H1 (cell line): Measurements from ENCODE around the gene ATG16L1. TPM values are rescaled to one million over a fixed set of nuclear protein-coding genes. Genes with fewer than 3 reads are reported as not detected.

ENCODE experiments used
- BRCA1 ChIP-seq: IDR thresholded peaks from 2 replicates; pipeline ENCODE4 v1.6.1; 2012; ENCODE audit warnings: low read depth, low read length, improper control_type of control experiment
- CBX5 ChIP-seq: fragments of 300-800, 300-1000 bp; sonication (generic); IDR thresholded peaks from 2 replicates; pipeline ENCODE4 v1.7.1; 2016; ENCODE audit warnings: antibody characterized with exemption, low read length, low read depth
- NRF1 ChIP-seq: IDR thresholded peaks from 2 replicates; pipeline ENCODE4 v1.6.1; 2011; ENCODE audit warnings: mild to moderate bottlenecking, low read depth, low read length, improper control_type of control experiment
- RBBP5 ChIP-seq: IDR thresholded peaks from 2 replicates; pipeline ENCODE4 v1.7.1; 2012; ENCODE audit warnings: low read depth, mild to moderate bottlenecking, inconsistent platforms, low read length, moderate library complexity, borderline replicate concordance
- TAF1 ChIP-seq: IDR thresholded peaks from 2 replicates; pipeline ENCODE4 v1.6.1; 2011; ENCODE audit warnings: mild to moderate bottlenecking, low read depth, low read length
- YY1 ChIP-seq: IDR thresholded peaks from 2 replicates; pipeline ENCODE4 v1.6.1; 2011; ENCODE audit warnings: low read depth, mild to moderate bottlenecking, low read length
- ZNF274 ChIP-seq: IDR thresholded peaks from 2 replicates; pipeline ENCODE4 v1.7.0; 2012; ENCODE audit warnings: low read length, borderline replicate concordance; ENCODE audit errors: extremely low read depth
- polyA plus RNA-seq, 7 experiments: library from polyadenylated mRNA; depleted of rRNA in 3 of 7; stranded (reverse) in 5 of 7; unstranded in 2 of 7; fragments of >200 nt in 5 of 7; fragments of 200-250 nt in 2 of 7; gene quantifications; 1 replicate in 5 of 7; 2 replicates in 1 of 7; 4 replicates in 1 of 7; pipeline versions ENCODE4 v1.2.1 to v1.2.3, GENCODE V29; 2011 to 2013; ENCODE audit warnings: missing spikeins in 2 of 7, mixed read lengths in 2 of 7
- total RNA-seq: library from RNA; stranded (reverse); fragmentation: NEBNext Ultra II Directional; extraction: Animal tissue kit (Norgen Biotek cat#: 25700); gene quantifications from 2 replicates; pipeline ENCODE4 v1.2.1, GENCODE V29; 2021

ATG16L1 gene
- total and polyA plus RNA-seq, 2 of the 8 experiments (the other 6 are each of a cell fraction or from before 2014, with no cell fraction given): 18.3 to 31.0 TPM

DNA sequence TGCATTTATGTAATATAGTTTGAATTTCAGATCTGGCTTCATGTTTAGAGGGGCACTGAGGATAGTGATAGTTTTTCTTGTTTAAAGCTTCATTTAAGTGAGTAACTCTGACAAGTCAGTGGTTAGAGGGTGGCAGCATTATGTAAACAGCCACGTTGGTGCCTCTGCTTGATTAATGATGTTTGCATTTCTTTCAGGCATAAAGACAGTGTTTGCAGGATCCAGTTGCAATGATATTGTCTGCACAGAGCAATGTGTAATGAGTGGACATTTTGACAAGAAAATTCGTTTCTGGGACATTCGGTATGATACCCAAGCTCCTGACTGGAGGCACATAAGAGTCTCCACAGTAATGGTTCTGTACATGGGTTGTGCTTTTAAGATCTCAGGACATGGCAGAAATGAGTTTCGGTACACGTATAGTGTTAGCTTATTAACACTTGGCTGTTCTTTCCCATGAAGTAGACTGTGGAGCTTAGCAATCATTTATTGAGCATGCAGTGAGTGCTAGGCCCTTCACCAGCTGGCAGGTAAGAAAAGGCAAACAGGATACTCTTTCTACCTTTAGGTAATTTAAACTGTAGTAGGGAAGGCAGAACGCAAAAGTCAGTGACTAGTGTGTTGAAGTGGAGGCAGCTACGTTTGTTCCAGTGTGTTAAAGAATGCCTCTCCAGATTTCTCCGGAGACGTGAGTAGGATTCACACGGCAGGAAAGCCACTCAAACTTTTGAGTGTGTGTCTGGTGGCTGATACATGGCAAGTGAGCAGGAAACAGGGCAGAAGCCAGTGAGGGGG, 38.8 kb downstream of the ATG16L1 start (continued):
- no peak for TF ChIP-seq NRF1
- no peak for TF ChIP-seq ZNF274
- no peak for TF ChIP-seq YY1
- no peak for TF ChIP-seq BRCA1
- TF ChIP-seq TAF1: no peak
- no peak for TF ChIP-seq CBX5
- no peak for TF ChIP-seq RBBP5
- TF ChIP-seq, all 59 proteins: peak for 0
